GM21423 (cell line): ENCODE measurements around the gene ROBO2.

ENCODE experiments used
- ATAC-seq: cut with Tn5 transposase; IDR thresholded peaks from one replicate; pipeline ENCODE4 v1.9.1; 2021; ENCODE audit warnings: mild to moderate bottlenecking, moderate library complexity; ENCODE audit not compliant: unreplicated experiment

The ROBO2 gene

DNA sequence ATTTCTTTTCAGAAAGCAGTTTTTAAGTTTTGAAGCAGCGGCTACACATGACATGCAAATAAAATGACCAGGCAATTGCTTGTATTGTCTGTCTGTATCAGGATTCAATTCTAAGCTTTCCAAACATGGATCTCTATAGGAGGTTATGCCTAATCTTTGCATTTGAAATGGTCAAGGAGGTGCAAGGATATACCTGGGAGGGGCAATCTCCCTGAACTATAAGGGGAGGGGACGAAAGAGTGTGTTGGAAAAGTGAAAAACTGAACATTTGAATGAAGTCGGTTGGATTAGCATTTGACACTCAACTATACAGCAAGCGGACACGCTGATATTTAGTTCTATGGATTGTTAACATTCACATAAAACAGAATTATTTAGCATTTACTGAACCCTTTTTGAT, 11.7 kb downstream of the ROBO2 start:
- ATAC-seq, result no peak

DNA sequence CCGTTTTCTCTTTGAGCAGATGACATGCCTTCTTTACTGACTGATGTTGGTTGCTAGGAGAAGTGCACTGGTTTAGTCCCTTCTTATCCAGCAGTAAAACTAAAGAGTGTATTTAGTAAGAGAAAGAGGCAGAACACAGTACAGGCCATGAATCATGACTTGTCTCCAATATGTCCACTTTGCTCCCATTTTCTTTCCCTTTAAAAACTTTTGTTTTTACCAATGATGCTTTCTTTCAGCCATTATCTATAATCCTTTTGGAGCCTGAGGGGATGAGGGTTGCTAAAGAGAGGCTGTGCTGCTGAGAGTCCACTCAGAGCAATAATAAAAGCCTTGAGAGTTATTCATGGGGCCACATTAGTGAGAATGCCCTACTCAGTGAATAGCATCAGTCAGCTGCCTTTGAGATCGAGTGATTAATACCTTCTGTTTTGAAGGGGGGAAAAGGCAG, 12.2 kb downstream of the ROBO2 start:
- ATAC-seq, result no peak

DNA sequence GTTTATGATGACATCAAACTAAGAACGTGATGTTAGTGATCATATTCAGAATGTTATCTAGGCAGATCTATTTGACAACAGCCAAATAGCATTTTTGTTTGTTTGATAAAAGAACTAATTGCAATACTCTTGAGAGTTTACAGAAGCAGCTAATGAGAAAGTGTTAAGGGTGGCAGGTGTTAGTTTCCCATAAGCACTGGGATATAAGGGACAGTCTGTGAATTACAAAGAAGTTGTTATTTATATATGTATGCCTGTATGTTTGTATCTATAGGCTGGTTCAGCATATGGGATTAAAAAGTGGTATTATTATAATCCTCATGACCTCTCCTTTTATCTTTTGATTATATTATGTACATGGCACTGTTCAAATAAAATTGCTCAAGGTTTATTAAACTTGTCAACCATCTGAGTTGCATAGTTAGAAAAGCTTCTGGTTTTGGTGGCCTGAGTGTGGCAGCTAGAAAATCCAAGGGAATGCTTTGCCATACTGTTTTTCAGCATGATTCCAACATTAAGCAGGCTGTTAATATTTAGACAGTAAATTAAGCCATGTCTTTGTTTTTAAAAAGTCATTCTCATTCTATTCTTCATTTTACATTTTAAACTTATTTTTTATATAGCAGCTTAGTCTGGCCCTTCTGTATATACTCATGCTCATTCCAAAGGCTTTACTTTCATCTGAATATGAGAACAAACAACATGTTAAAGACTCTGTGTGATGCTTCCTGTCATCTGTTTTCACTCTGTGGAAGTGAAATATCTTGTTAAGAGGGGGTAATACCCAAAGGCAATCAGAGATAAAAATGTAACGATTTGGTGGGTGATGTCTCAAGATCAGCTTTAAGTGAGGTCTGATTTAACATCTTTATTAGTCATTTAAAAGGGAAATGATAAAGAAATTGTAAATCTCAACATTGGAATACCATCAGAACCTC, 13.1 kb downstream of the ROBO2 start:
- no peak for ATAC-seq

DNA sequence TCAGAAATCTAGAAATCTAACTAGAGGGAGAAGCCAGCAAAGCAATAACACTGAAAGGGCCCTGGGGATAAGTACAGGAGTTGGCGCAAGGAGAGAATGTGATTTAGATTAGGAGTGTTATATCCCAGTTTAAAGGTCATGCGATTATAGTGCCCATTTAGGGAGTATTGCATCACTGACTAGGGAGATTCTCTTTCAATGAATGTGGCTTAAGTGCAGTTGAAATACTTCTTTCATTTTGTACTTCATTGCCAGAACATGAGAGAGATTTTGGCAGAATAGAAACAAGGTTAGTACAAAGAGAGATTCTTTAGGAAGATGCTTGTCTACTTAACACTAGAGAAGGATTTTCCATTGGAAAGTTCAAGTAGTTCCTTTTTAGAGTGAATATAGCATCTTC, 13.9 kb downstream of the ROBO2 start:
- ATAC-seq, result no peak

DNA sequence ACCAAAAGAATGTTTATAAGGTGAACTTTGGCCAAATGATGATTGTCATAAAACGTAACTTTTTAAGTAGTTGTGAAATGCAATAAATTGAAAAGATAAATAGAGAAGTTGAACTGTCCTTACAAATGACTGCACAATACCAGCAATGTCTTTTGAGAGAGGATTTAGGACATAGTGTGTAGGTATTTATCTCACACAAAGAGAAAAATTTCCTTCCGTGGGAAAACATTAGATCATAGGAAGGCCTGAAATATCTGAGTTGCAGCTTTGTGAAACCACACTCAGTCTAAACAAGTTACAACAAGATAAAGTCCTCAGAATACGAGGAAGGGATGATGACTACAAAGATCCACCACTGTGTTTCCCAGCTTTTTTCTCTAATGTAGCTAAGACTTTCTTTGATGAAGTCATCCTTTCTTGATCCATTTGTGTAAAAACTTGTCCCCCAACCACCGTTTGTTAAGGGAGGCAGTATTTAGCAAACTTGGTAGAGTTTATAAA, 16.0 kb downstream of the ROBO2 start:
- ATAC-seq, result no peak

DNA sequence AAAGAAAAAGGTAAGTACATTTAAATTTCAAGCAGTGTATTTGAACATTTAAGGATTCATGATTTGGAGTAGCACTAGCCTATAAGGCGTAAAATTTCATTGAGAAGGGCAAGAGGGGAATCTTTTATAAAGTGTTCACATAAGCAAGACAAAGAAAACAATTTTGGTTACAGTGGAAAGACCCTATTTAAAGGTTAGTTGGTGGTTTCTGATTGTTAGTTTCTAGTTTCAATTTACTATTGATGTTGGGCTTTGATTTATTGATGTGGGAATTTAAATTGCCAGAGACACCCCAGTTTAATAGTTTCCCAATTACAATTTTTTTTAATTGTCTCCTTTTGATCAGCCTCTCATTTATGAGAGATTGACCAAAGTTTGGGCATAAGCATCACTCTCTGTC, 19.5 kb downstream of the ROBO2 start:
- no peak for ATAC-seq

DNA sequence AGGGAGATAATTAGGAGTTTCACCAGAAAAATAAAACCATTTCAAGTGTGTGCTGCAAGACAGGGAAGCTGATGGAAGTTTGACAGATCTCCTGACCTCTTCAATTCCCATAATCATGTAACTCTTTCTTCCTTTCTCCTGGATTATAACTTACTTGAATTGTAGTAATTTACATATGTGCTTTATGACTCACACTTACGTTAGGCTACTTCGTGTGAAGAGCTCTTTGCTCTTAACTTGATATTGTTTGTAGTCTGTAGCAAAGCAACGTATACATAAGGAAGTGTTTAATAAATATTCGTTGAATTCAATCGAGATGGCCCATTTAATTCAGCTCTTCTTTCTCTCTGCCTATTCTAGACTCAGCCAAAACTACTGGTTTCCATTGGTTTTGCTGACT, 23.5 kb downstream of the ROBO2 start:
- ATAC-seq, result no peak

DNA sequence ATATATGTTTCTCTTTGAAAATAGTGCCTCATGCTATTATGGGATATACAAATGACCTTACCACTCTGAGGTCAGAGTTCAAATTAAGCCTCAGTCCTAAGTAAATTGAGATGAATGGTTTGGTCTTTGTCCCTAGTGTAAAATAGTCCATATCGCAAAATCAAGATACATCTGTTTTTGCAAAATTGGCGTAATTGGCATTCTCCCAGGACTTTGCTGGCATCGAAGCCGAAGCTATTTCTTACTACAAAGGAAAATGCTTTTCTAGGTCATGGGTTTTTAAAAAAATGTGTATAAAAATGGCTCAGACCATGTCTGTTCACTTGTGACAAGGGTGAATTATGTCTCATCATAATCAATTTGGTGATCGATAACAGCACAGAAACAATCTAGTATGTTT, 25.9 kb downstream of the ROBO2 start:
- no peak for ATAC-seq

DNA sequence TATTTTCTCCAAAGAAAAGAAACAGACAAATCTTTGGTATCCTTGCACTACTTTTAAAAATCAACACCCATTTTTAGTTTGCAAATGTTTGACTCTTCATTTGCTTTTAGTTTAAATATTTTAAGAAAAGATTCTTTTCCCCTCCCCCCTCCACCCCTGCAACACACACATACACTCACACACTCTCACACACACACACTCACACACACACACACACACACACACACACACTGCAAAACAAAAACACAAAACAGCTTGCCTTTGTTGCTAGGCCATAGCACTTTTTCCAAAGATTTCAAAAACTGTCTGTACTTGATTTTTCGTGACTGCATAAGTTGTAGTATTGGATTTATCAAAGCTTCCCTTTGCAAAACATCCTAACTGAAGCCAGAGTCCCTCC, 26.9 kb downstream of the ROBO2 start:
- ATAC-seq, result no peak

DNA sequence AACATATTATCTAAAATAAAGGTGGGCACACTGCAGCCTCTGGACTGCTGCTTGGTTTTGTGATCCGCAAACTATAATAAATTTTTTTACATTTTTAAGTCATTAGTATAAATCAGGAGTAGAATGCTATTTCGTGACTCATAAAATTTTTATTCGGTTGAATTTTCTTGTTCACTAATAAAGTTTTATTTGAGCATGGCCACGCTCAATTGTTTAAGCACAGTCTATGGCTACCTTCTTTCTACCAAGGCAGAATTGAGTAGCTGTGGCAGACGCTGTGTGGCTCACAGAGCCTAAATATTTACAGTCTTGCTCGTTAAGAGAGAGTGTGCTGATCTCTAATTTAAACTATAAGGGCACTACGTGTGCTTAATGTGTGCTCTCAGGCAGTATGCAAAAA, 28.9 kb downstream of the ROBO2 start:
- ATAC-seq, result no peak

DNA sequence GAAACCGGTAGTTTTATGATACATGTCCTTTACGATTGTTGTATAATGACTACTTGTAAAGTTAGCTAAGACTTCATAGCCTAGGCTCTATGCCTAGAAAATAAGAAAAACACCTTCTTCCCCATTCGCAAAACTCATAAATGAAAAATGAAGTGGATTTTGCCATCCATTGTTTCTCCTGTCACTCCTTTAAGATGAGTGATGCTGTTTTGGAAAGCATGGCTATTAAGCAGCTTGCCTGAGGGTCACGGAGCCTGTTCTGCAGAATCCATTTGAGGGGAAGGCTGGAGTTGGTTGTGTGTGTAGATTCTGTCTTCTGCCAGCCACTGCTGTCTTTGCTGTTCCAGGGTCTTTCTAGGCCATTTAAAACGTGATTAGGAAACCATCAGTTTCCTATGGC, 31.5 kb downstream of the ROBO2 start:
- ATAC-seq, result no peak

DNA sequence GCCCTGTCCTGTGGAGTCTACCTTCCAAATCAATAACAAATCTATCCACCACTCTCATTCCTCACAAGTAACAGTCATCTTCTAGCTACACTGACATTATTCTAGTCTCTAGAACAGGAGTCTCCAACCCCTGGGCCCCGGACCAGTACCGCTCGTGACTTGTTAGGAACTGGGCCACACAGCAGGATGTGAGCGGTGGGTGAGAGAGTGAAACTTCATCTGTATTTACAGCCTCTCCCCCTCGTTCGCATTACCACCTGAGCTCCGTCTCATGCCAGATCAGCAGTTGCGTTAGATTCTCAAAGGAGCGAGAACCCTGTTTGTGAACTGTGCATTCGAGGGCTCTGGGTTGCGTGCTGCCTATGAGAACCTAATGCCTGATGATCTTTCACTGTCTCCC, 31.9 kb downstream of the ROBO2 start:
- no peak for ATAC-seq

DNA sequence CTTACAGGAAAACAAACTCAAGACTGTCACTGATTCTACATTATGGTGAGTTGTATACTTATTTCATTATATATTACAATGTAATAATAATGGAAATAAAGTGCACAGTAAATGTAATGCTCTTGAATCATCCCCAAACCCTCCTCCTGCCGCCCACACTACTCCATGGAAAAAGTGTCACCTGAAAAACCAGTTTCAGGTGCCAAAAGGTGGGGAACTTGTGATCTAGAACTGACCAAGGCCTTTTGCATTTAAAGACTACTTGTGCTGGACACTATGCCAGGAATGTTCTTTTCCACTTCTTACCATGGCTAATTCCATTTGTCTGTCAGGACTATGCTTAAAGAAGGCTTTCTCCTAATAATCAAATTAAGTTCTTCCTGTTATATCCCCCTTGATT, 32.3 kb downstream of the ROBO2 start:
- ATAC-seq, result no peak

DNA sequence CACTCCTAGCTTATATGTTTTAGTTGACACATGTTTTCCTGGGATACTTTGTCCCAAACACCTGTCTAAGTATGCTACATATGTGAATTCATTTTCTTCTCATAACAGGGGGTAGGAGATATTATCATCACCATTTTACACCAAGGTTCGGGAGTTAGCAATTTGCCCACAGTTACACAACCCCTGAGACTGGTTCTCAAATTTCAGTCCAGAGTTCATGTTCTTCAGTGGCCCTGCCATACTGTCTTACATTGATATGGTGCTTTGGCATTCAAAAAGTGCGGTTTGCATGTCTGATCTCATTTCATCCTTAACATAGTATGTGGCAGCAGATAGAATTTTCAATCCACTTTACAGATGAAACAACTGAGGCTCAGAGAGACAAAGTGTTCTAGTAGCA, 38.4 kb downstream of the ROBO2 start:
- ATAC-seq, result no peak

DNA sequence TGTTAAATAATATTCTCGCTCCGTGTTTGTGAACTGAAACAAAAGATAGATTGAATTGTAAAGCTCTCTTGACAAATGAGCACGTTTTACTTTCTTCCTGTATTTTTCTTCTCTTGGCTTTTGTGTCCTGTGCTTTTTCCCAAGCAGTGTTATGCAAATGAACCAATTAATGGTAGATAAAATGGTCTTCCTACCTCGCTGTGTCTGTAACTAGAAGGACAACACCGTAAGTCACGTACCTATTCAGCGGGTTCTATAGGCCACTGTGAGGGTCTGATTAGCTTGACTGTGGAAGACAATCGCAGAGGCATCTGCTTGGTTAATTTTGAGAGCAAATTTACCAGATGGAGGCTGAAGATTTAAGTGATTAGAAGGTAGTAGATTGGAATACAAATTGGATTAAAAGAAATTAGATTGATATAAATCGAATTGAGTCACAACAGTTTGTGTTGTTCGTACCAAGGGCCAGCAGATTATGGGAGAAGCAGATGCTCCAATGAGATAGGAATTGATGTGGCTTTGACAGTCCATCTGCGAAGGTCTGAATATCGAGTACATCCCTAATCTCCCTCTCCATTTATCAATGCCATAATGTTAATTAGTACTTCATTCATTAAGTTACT, 40.2 kb downstream of the ROBO2 start:
- no peak for ATAC-seq

DNA sequence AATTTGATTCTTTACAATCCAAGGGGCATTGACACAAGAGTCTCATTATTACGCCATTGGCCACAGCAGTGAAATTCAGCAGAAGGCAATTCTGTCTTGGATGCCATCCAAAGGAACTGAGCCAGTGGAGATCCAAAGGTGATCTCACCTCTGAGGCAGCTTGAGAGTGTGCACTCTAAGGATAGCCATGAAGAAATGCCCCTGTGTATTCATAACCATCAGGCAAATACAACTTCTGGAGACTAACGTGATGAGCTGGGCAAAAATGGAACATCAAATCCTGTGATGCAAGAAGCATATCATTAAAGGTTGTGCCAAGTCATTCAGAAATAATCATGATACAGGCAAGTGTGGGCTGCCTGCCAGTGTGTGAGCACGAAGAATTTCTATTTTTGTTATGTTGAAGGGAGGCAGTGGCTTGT, 41.4 kb downstream of the ROBO2 start:
- ATAC-seq, result no peak

DNA sequence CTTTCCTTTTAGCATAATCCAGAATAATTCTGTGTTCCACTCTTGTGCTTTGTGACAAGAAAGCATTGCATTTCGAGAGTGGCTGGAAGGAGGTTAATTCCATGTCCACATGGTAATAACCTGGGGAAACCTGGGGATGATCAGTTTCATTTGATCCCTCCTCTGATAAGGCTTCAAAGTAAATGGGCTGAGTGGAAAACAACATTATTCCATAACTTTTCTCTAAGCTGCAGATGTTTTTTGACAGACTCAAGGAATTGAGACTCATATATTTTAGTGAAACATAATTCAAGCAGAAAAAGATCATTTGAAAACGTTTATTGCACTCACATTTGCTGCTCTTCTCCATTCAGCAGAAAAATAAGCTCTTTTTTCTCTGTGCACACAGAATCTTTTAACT, 44.6 kb downstream of the ROBO2 start:
- no peak for ATAC-seq

DNA sequence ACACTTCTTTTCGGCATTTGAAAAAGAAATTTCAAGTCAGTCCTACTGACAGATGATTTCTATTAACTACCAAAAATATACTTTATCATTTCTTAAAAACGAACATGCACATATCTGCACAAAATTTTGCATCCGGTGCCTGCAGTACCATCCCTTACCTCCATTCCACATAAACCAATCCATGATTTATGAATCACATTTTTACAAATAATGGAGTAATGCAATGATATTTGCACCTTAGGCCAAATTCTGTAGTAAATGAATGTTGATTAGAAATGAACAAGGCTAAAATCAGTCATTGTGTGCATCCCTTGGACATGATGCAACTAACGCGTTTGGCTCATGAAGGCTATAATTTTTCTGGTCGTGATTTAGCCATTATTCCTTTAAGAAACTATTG, 46.5 kb downstream of the ROBO2 start:
- no peak for ATAC-seq

DNA sequence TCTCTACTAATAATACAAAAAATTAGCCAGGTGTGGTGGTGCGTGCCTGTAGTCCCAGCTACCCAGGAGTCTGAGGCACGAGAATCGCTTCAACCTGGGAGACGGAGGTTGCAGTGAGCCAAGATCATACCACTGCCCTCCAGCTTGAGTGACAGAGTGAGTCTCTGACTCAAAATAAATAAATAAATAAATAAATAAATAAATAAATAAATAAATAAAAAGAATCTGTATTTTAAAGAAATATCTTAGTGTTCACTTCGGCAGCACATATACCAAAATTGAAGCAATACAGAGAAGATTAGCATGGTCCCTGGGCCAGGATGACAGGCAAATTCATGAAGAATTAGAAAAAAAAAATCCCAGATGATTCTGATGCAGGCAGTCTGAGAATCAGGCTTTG, 51.9 kb downstream of the ROBO2 start:
- no peak for ATAC-seq

DNA sequence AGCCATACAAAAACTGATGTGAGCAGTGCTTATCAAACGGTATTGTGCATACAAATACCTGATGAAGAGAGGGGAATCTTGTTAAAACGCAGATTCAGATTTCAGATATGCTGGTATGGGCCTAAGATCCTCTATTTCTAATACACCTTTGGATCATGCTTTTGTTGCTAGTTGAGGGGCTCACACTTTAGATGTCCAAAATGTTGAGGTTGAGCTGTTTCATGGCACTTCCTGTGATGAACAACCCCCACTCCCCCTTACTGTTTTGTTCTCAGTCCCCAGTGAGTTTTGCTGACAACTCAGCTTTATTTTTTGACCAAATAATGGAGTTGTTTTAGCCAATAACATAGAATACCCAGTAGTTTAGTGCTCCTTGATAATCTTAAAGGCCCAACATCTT, 53.2 kb downstream of the ROBO2 start:
- no peak for ATAC-seq

DNA sequence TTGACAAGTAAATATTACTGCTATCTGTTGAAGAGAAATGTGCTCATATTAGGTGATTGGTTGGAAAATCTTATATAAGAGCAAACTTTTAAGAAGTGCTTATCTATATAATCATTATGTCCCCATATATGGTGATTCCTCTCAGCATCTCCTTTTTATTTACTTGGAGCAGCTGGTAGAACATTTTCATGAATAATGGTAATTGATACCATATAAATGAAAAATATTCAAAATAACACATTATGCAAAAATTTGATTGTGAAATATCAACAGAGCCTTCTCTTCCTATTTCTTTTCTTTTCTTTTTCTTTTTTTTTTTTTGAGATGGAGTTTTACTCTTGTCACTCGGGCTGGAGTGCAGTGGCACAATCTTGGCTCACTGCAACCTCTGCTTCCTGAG, 56.2 kb downstream of the ROBO2 start:
- no peak for ATAC-seq
